ENCODE results near the gene RBMS3.
A peak's percentile ranks its signal among the peaks of the same experiment; 100 is the strongest.

RBMS3 gene

GRCh38 chr3:29280404-29281093, at the start of gene RBMS3:
TSS of gene RBMS3 (plus strand) at chr3:29281071.
- DNase-seq (ENCODE audit: low read depth) = peak; percentile 94

- DNase-seq (ENCODE audit: low read depth) = peak; percentile 30
Measured at GRCh38 chr3:29233126-29233525, 47.7 kb upstream of the RBMS3 start.

- no peak for DNase-seq (ENCODE audit: low read depth)
Measured at GRCh38 chr3:29236146-29236840, 44.6 kb upstream of the RBMS3 start.

- DNase-seq (ENCODE audit: low read depth) = no peak
Measured at GRCh38 chr3:29239376-29239775, 41.5 kb upstream of the RBMS3 start.

GRCh38 chr3:29240248-29240647, 40.6 kb upstream of the RBMS3 start:
- DNase-seq (ENCODE audit: low read depth) = no peak

- no peak for DNase-seq (ENCODE audit: low read depth)
Measured at GRCh38 chr3:29240887-29241286, 40.0 kb upstream of the RBMS3 start.

- no peak for DNase-seq (ENCODE audit: low read depth)
Measured at GRCh38 chr3:29241855-29242254, 39.0 kb upstream of the RBMS3 start.

- DNase-seq (ENCODE audit: low read depth) = no peak
Measured at GRCh38 chr3:29242296-29242695, 38.6 kb upstream of the RBMS3 start.

- DNase-seq (ENCODE audit: low read depth) = no peak
Measured at GRCh38 chr3:29245441-29245840, 35.4 kb upstream of the RBMS3 start.

GRCh38 chr3:29247088-29247745, 33.7 kb upstream of the RBMS3 start:
- DNase-seq (ENCODE audit: low read depth) = no peak

- no peak for DNase-seq (ENCODE audit: low read depth)
Measured at GRCh38 chr3:29249829-29250345, 31.0 kb upstream of the RBMS3 start.

- no peak for DNase-seq (ENCODE audit: low read depth)
Measured at GRCh38 chr3:29255854-29256696, 24.8 kb upstream of the RBMS3 start.

- no peak for DNase-seq (ENCODE audit: low read depth)
Measured at GRCh38 chr3:29258161-29258560, 22.7 kb upstream of the RBMS3 start.

- no peak for DNase-seq (ENCODE audit: low read depth)
Measured at GRCh38 chr3:29261119-29261518, 19.8 kb upstream of the RBMS3 start.

GRCh38 chr3:29263476-29263875, 17.4 kb upstream of the RBMS3 start:
- no peak for DNase-seq (ENCODE audit: low read depth)

- no peak for DNase-seq (ENCODE audit: low read depth)
Measured at GRCh38 chr3:29265509-29266072, 15.3 kb upstream of the RBMS3 start.

GRCh38 chr3:29267226-29267625, 13.6 kb upstream of the RBMS3 start:
- DNase-seq (ENCODE audit: low read depth) = no peak

- no peak for DNase-seq (ENCODE audit: low read depth)
Measured at GRCh38 chr3:29268651-29269050, 12.2 kb upstream of the RBMS3 start.

- DNase-seq (ENCODE audit: low read depth) = no peak
Measured at GRCh38 chr3:29270752-29271151, 10.1 kb upstream of the RBMS3 start.

GRCh38 chr3:29271475-29271874, 9.4 kb upstream of the RBMS3 start:
- no peak for DNase-seq (ENCODE audit: low read depth)

GRCh38 chr3:29274667-29275066, 6.2 kb upstream of the RBMS3 start:
- no peak for DNase-seq (ENCODE audit: low read depth)

GRCh38 chr3:29275309-29275708, 5.6 kb upstream of the RBMS3 start:
- DNase-seq (ENCODE audit: low read depth) = peak; percentile 60
